GM21619 (cell line): ENCODE results near the gene KIF2A.
A peak's percentile ranks its signal among the peaks of the same experiment; 100 is the strongest.

Source experiments
- ATAC-seq: cut with Tn5 transposase; IDR thresholded peaks from one replicate; pipeline ENCODE4 v1.9.1; 2021; ENCODE audit not compliant: unreplicated experiment

Gene KIF2A

GRCh38 chr5:62305715-62306322 lies at the start of gene KIF2A:
TSS of gene KIF2A (plus strand) at chr5:62306206. CDS start at chr5:62306473, 267 bp downstream.
- ATAC-seq, result peak; percentile 85

DNA sequence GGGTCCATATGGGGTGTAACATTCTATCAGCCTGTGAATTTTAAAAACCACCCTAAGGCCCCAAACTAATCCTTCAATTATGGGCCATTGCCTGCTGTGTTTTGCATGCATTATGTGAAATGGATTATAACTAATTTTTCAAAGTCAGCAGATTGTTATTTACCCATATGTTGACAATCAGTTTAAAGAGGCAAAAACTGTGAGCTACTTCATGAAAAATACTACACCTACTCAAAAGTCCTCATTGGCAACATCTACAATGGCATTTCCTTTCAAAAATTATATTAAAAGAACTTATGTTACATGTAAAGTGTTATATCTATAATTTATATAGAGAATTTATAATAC lies 49.0 kb upstream of the KIF2A start:
- ATAC-seq, result no peak

- ATAC-seq, result no peak
These were observed 47.4 kb upstream of the KIF2A start for GRCh38 chr5:62258654-62259053.

DNA sequence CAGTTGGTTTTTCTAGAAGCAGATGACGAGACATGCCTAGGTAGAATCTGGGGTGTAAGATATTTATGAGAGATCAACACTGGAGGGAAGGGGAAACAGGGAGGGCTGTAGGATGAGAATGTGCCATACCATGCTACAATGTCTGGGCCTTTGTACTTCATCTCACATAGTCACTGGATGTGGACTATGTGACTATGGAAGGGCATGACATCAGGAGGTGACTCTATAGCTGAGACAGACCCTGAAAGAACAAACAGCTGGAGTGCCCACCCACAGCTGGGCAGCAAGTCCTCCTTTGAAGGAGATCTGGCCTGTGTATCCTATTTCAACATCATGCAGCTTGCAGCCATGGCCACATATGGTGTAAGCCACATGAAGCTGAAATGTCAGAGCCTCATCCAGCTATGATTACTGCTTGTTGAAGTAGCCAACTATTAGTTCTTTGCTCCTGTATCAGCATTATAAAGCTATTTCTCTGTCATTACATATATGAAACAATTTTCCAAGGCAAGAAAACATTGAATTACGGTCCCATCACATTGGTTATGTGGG lies 46.2 kb upstream of the KIF2A start:
- ATAC-seq, result no peak

- no peak for ATAC-seq
These were observed 45.5 kb upstream of the KIF2A start for GRCh38 chr5:62260513-62260912.

- no peak for ATAC-seq
These were observed 42.6 kb upstream of the KIF2A start for GRCh38 chr5:62263401-62263800.

DNA sequence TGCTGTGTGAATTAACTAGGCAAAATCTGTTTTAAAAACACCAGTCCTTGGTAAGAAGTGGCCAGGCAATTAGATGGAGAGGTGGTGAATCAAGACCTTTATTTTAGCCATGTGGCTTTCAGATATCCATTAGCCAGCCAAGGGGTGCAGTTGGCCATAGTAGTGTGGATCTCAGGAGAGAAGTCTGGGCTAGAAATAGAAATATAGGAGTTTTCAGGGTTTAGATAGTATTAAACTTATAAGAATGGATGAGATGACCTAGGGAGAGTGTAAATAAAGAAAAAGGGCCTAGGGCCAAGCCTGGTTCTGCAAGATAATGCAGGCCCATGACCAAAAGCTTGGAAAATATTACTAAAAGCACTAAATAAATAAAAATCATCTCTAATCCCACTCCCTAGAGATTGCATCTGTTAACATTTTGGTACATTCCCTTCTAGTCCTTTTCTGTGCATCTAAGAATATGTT lies 40.3 kb upstream of the KIF2A start:
- ATAC-seq, result no peak

GRCh38 chr5:62266573-62266972 lies 39.4 kb upstream of the KIF2A start:
- no peak for ATAC-seq

- ATAC-seq, result no peak
These were observed 37.8 kb upstream of the KIF2A start for GRCh38 chr5:62268234-62268633.

- no peak for ATAC-seq
These were observed 37.2 kb upstream of the KIF2A start for GRCh38 chr5:62268792-62269191.

DNA sequence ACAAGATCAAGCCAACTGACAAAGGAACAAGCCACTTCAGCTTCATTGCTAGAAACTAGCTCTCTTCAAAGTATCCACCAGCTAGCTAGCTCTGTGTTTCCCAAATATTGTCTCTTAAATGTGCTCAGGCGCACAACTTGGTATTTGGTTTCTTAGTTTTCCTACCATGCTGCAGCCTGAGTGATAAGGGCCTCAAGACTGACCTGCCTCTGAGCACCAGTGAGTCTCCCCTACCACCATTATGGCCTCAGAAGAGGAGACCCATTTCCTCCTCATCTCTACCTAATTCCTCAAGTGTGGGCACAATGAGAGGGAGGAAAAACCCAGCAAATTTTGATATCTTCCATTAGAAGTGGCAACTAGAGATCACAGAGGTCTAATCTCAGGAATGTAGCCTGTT lies 34.6 kb upstream of the KIF2A start:
- no peak for ATAC-seq

DNA sequence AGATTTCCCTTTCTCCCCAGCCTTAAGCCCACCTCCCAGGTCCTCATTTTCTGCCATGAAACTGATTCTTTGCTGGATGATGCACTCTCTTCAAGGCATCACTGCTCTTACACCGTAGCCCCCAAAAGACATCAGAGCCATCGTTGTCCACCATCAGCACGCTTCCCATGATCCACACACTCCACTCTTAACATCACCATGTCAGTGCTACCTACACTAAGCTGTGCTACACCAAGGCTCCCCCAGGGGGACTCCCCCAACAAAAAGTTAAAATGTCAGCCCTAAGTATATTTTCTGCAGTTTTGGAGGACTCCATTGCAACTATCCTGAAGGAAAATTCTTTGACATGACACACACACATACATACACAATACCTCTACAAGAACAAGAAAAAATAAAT lies 34.1 kb upstream of the KIF2A start:
- ATAC-seq, result no peak

DNA sequence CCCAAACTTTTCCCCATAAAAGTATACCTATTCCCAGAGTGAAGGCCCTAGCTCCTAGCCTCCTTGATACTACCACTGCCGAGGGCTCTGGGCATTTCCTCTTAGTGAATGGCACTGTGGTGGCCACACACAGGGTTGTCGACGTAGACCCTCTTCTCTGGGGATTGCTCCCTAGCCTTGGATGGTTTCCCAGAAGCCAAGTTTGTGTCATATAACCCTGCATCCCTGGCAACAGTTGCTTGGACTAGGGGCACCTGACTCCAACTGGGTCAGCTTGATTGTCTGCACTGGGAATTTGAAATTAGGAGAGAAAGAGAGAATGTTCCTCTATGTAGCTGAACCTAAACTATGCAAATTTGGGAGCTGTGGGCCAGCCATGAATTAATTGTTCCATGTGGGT lies 32.3 kb upstream of the KIF2A start:
- ATAC-seq, result no peak

GRCh38 chr5:62275581-62275980 lies 30.4 kb upstream of the KIF2A start:
- no peak for ATAC-seq

DNA sequence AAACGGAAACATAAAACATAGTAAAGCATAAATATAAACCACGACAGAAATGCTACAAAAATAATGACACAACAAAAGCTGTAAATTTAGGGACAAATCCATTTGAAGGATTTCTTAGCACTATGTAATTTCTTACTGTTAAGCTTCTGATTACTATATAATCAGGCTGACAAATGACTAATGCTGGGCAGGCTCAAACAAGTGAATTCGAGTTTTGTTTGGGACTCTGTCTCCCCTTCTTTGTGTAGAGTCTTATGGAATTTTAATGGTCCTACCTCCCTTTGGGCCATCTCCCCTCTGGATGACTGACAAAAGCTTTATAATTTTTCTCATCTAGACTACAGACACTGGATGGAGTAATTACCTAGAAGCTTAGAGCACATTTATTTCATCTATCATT lies 24.6 kb upstream of the KIF2A start:
- no peak for ATAC-seq

DNA sequence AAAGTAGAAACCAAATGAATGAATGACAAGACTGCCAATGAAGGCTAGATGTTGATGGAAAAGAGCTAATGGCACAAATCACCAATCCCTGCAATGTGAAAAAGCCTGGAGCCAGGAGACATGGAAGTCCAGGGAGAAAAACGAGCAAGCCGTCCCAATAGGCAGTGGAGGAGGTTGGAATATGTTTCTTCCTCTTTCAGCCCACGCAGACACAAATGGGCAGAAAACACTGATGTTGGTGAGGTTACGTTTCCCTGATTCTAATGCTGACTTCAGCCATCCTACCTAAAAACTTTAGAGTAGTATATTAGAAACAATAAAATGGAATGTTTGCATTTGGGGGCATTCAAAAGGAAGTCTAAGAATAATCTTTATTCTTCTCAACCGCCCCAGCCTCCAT lies 23.9 kb upstream of the KIF2A start:
- ATAC-seq, result no peak

- no peak for ATAC-seq
These were observed 23.0 kb upstream of the KIF2A start for GRCh38 chr5:62283005-62283404.

DNA sequence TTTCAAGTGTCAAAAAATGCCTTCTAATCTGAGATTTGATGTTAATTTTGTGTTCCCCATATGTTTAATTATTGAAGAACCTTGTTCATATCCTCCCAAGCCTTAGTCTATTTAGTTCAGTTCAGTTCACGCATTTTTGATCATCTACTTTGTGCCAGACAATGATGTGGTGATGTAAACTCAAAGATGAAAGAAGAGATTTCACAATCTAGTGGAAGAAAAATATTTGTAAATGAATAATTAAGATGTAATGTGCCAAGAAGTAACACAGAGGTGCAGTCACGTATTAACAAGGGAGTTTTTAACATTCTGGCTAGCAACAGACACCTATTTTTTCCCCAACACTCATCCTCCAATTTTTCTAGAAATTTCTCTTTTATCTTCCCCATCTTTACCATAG lies 22.1 kb upstream of the KIF2A start:
- ATAC-seq, result no peak

DNA sequence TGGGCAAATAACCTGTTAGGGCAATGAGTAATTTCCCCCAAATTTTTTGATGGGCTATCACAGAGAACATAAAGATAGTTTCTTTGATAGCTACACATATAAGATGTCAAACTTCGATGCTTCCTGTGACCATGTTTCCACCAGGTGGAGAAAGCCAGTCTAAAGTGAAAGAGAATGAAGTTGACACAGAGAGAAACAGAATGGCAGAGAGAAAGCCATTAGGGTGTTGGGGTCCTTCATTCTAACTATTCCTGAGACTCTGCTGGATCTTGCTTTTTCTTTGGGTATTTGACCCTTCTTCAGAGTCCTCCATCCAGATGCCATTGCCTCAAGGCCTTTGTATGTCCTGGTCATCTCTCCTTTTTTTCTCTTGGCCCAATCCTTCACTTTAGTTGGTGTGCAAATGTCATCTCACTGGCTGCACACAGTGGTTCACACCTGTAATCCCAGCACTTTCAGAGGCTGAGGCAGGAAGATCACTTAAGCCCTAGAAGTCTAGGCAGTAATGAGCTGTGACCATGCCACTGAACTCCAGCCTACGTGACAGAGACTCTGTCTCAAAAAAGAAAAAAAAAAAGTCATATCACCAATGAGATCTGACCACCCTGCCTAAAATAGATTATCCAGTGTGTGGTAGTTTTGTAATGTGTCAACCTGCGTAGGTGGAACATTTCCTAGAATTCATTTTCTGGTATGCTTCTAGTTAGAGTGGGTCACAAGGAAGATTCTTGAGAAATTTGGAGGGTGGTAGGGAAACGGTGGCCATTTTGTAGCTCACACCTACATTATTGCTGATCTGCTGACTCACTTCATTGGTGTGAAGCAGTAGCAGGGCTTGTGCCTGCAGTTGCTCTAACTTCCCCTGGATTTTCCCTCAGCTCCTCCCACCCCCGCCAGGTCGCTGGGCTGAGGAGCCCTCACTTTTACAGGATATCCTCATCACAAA lies 20.8 kb upstream of the KIF2A start:
- ATAC-seq, result peak; percentile 81

DNA sequence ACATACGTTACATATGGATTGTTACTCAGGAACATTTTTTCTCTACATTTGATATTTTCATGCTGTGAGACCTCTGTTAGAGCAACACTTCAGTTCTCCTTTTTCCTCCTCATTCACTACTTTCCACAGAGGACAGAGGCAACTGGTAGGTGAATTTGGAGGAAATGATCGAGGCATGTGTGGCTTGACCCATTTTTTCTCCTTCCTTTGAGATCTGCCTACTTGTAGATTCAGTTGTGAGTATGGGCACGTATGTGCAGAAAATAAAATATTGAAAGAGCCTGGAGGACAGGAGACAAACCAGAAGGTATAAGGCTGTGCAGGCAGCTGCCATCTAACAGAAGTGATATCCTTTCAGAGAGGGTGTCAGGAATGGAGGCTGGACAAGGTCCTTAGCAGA lies 19.2 kb upstream of the KIF2A start:
- no peak for ATAC-seq

DNA sequence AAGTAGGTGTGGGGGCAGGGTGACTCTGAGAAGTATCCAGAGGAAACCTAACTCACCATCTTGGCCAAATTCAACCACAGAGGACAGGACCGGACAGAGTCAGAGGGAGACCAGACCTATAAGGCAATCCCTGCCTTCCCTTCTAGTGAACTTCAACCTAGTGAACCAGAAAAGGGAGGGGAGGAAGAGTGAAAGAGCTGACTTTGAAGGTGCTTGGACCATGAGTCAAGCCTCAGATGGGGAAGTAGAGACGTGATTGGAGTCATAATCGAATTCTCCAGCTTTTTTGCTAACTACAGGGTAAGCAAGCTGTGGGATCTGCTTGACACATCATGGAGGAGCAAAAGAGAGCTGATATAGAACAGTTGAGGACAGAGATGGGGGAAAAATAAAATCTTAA lies 18.8 kb upstream of the KIF2A start:
- no peak for ATAC-seq

DNA sequence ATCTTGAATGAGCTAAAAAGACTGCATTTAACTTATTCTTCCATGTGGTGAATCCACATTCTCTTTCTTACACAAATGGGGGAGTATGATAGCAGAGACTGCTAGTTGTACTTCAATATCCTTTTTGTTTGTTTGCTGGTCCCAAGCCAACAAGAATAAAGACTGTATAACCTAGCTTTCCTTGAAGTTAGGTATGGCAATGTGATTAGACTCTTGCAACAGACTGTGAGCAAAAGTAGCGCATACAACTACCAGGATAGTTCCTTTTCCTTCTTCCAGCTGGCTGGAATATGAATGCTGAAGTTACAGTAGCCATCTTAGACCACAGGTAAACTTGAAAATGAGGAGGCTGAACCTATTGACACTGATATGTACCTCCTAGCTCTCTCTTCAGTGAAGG lies 17.9 kb upstream of the KIF2A start:
- no peak for ATAC-seq
